NCI-H2171 treated with DMSO at 0.1 percent for 48 hours (cell line): Measurements from ENCODE around the gene FZR1.

Source experiments
- DNase-seq: peaks from one replicate; lab custom pipeline; 2025; lab: John Stamatoyannopoulos, UW

FZR1 gene

GRCh38 chr19:3505598-3506383 lies at the start of gene FZR1:
Gene FZR1 (plus strand): TSS chr19:3506311. CDS start chr19:3522990, 16,679 bp downstream.
- peak; percentile 98 for DNase-seq

- no peak for DNase-seq
Observed at GRCh38 chr19:3456925-3457527, 49.1 kb upstream of the FZR1 start.

GRCh38 chr19:3457528-3458228 lies 48.4 kb upstream of the FZR1 start:
- no peak for DNase-seq

- DNase-seq, result no peak
Observed at GRCh38 chr19:3458229-3459088, 47.7 kb upstream of the FZR1 start.

- no peak for DNase-seq
Observed at GRCh38 chr19:3459089-3459881, 46.8 kb upstream of the FZR1 start.

DNA sequence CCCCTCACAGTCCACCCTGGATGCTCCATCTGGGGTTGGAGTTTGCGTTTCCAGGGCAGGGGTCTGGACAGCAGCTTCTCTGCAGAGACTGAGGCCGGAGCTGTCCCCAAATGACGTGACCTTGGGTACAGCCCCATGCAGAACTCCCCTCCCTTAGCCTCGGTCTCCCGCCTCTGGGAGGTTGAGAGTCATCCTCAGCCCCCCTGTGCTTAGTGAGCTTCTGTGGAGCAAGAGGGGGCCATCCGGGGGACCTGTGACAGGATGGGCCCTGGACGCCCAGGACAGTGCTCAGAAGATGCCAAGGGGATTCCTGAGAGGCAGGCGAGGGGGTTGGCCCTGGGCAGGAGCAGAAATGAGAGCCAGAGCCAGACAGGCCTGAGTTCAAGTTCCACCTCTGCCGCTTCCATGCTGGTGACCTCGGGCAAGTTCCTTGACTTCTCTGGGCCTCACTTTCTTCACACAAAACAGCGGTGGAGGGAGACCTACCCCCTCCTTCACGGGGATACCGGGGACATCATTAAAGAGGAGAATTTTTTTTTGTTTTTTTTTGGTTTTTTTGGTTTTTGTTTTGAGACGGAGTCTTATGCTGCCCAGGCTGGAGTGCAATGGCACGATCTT lies 46.0 kb upstream of the FZR1 start:
- no peak for DNase-seq

DNA sequence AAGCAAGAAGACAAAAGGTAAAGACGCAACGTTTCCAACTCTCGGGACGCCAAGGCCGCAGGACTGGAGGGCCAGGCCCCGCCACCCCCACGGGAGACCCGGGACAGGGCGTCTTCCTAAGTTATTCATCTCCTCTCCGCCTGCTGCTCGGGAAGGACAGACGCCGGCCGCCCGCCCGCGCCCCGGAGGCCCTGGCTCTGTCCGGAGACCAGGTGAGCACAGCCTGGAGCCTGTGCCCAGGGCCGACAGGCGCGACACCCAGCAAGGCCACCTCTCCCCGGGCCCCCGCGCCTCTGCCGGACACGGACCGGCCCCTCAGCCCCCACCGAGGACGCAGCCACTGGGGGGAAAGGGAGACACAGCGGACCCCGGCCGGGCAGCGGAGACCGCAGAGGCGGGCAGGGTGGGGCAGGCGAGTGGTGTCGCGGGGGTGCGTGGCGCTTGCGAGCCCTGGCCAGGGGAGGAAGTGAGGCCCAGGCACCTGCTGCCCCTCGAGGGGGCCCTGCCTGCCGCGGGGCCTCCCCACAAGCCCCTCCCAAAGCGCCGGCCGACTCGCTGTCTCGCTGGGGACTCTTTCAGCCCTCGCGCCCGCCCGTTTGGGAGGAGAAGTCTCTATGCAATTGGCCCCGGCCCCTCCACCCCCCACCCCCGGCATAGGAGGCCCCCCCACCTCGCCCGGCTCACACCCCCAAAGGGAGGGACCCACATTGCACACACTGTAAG lies 43.0 kb upstream of the FZR1 start:
- DNase-seq, result no peak

DNA sequence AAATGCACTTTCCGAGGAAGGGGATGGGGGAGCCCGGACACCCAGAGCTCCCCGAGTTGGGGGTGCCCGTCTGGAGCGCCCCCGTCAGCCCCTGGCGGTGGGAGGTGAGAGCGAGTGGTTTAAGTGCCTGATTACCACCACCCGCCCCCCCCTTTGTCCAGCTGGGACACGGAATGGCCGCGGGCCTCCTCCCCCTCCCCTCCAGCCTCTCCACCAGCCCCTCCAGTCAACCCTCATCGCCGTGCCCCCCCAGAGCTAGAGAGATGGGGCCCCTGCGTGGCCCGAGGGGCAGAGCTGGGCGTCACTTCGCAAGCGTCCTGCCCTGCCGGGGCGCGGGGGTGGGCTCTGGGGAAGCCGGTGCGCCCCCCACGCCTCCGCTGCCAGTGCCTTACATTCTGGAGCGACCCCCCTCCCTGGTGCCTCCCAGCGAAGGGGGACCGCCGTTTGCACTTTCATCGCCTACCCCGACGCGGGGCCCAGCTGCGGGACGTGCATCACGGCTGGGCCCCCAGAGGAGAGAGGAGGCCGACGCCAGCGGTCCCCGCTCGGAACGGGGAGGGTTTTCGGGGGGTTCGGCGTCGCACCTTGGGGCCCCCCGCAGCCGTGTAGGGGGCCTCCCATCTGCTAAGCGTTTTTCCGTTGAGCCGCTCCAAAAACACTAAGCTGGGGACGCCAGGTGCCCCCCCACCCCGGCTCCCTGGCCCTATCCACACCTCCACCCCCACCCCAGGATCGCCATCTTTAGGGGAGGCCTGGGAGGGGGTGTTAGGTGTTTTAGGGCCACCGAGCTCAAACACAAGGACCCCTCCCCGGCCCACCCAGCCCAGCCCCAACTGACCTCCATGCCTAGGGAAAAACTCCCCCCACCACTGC lies 42.2 kb upstream of the FZR1 start:
- no peak for DNase-seq

GRCh38 chr19:3464587-3465235 lies 41.4 kb upstream of the FZR1 start:
- no peak for DNase-seq

- DNase-seq, result no peak
Observed at GRCh38 chr19:3465552-3465951, 40.6 kb upstream of the FZR1 start.

DNA sequence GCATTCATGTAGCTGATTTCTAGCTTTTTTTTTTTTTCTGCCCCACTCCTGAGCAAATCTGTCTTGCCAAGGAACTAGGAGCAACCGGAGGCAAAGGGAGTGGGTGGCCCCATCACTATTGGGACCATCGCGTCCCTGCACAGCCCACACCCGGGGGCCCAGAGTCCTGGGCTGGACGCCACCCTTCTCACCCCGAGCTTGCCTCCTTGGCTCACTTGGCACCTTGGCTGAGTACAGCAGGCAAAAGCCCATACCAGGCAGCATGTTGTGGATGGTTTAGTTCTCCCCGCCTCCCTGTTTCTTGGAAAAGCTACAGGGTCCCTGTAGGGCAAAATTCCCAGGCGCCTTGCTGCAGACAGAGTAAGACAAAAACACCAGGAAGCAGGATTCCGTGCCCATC lies 39.5 kb upstream of the FZR1 start:
- no peak for DNase-seq

- no peak for DNase-seq
Observed at GRCh38 chr19:3467437-3468198, 38.5 kb upstream of the FZR1 start.

- DNase-seq, result no peak
Observed at GRCh38 chr19:3468211-3468610, 37.9 kb upstream of the FZR1 start.

DNA sequence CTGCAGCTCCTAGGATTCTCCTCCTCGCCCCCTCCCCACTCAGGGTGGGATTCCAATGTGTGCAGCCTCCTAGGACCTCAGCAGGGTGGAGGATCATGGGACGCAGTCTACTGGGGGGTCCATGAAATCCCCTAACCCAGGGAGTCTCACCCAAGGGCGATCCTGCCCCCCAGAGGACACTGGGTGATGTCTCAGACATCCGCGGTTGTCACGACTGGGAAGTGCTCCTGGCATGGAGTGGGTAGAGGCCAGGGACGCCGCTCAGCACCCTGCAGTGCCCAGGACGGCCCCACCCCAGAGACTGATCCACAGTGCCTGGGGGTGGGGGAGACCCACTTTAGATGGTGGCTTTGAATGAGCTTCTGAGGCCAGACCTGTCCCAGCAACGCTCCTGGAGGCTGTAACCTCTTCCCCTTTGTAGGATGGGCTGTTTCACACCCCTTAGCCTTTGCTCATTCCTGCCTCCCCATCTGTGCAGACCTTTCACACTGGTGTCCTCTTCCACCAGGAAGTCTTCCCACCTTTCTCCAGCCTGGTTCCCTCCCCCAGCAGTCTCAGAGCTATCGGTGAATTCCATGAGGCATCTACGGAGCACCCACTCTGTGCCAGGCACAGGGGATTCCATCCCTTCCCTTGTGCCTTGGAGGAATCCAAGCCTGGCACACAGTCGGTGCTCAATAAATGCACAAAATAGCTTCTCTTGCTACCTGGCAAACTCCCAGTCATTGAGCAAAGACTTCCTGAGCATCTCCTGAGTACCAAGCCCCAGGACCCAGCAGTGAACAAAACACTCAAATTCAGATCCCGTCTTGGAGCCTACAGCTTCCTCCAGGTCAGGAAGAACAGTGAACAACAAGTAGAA lies 36.2 kb upstream of the FZR1 start:
- no peak for DNase-seq

DNA sequence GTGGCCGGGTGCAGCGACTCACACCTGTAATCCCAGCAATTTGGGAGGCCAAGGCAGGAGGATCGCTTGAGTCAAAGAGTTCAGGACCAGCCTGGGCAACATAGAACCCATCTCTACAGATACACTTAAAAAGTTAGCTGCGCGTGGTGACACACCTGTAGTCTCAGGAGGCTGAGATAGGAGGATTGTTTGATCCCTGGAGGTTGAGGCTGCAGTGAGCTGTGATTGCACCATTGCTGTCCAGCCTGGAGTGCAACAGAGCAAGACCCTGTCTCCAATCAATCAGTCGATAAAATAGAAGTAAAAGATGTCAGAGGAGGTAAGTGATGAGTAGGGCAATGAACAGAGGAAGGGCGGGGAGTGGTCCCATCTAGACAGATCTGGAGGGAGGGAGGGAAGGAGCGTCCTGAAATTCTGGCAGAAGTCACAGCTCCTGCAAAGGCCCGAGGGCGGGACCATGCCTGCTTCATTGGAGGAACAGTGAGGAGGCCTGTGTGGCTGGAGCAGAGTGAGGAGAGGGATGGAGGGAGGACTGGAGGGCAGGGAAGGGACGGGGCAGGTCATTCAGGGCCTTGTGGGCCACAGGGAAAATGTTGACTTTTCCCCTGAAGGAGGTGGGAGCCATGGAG lies 35.5 kb upstream of the FZR1 start:
- DNase-seq, result no peak

GRCh38 chr19:3471954-3472655 lies 34.0 kb upstream of the FZR1 start:
- DNase-seq, result no peak
